ENCODE data around the gene LRP11. TPM values are rescaled to one million over a fixed set of nuclear protein-coding genes. Genes with fewer than 3 reads are reported as not detected.

Gene LRP11
- total and polyA plus RNA-seq, 2 donors (not counting 1 experiment from before 2014, with no cell fraction given), result 58.4 to 89.5 TPM

GRCh38 chr6:149820506-149820905 lies 43.7 kb downstream of the LRP11 start:
- Histone ChIP-seq H3K36me3 (ENCODE audit: control insufficient read depth, insufficient read depth, low read length) (no peaks in the 10 kb centered on the region), H3K9ac (ENCODE audit: insufficient read depth, low read length) (no peak overlapping the region), H3K4me3 (replicated peaks in 1 of 4; ENCODE audit: control extremely low read depth in 1 of 4, insufficient read depth in 1 of 4, low read depth in 3 of 4, low read length in 4 of 4) (no peak overlapping the region), H3K4me2 (ENCODE audit: extremely low read depth, insufficient read depth, low read length) (no peak overlapping the region), H4K20me1 (ENCODE audit: control insufficient read depth, extremely low read depth, insufficient read depth, low read length) (no peaks in the 10 kb centered on the region), H3K79me2 (ENCODE audit: control insufficient read depth, insufficient read depth, low read length) (no peaks in the 10 kb centered on the region), H3K27me3 (ENCODE audit: control insufficient read depth, insufficient read depth, low read length) (no peaks in the 10 kb centered on the region), H3K27ac (ENCODE audit: insufficient read depth, low read length) (no peak overlapping the region), H3K9me3 (ENCODE audit: control insufficient read depth, insufficient read depth, low read depth, low read length) (no peaks in the 10 kb centered on the region), H2AFZ (ENCODE audit: low read length) (no peak overlapping the region), H3K4me1 (ENCODE audit: control insufficient read depth, extremely low read depth, insufficient read depth, low read length) (no peaks in the 10 kb centered on the region)
- TF ChIP-seq CTCF (conservative IDR thresholded peaks at IDR 0.05 in 1 of 2, IDR thresholded peaks at IDR 0.05 in 1 of 2; ENCODE audit: low read depth in 1 of 2, low read length in 2 of 2), result no peak
- no peak for DNase-seq (ENCODE audit: low read depth in 2 of 2)

GRCh38 chr6:149815788-149816187 lies 48.4 kb downstream of the LRP11 start:
- no peaks in the 10 kb centered on the region for H3K27me3 ChIP-seq (ENCODE audit: control insufficient read depth, insufficient read depth, low read length)
- no peaks in the 10 kb centered on the region for H3K79me2 ChIP-seq (ENCODE audit: control insufficient read depth, insufficient read depth, low read length)
- H3K27ac ChIP-seq (ENCODE audit: insufficient read depth, low read length), result no peak overlapping the region
- no peaks in the 10 kb centered on the region for H3K36me3 ChIP-seq (ENCODE audit: control insufficient read depth, insufficient read depth, low read length)
- no peak overlapping the region for H3K4me3 ChIP-seq (replicated peaks in 1 of 4; ENCODE audit: control extremely low read depth in 1 of 4, insufficient read depth in 1 of 4, low read depth in 3 of 4, low read length in 4 of 4)
- no peak for DNase-seq (ENCODE audit: low read depth in 2 of 2)
- H3K9ac ChIP-seq (ENCODE audit: insufficient read depth, low read length), result no peak overlapping the region
- H3K4me2 ChIP-seq (ENCODE audit: extremely low read depth, insufficient read depth, low read length), result no peak overlapping the region
- no peaks in the 10 kb centered on the region for H3K9me3 ChIP-seq (ENCODE audit: control insufficient read depth, insufficient read depth, low read depth, low read length)
- no peaks in the 10 kb centered on the region for H4K20me1 ChIP-seq (ENCODE audit: control insufficient read depth, extremely low read depth, insufficient read depth, low read length)
- no peaks in the 10 kb centered on the region for H3K4me1 ChIP-seq (ENCODE audit: control insufficient read depth, extremely low read depth, insufficient read depth, low read length)
- no peak for TF ChIP-seq CTCF (conservative IDR thresholded peaks at IDR 0.05 in 1 of 2, IDR thresholded peaks at IDR 0.05 in 1 of 2; ENCODE audit: low read depth in 1 of 2, low read length in 2 of 2)
- no peak for TF ChIP-seq EZH2 (IDR thresholded peaks at IDR 0.05; ENCODE audit: low read length, missing control alignments)
- H2AFZ ChIP-seq (ENCODE audit: low read length), result no peak overlapping the region

- H3K27me3 ChIP-seq (ENCODE audit: control insufficient read depth, insufficient read depth, low read length), result no peaks in the 10 kb centered on the region
- no peak overlapping the region for H2AFZ ChIP-seq (ENCODE audit: low read length)
- no peak overlapping the region for H3K4me3 ChIP-seq (replicated peaks in 1 of 4; ENCODE audit: control extremely low read depth in 1 of 4, insufficient read depth in 1 of 4, low read depth in 3 of 4, low read length in 4 of 4)
- no peak for DNase-seq (ENCODE audit: low read depth in 2 of 2)
- no peaks in the 10 kb centered on the region for H3K4me1 ChIP-seq (ENCODE audit: control insufficient read depth, extremely low read depth, insufficient read depth, low read length)
- H3K27ac ChIP-seq (ENCODE audit: insufficient read depth, low read length), result no peak overlapping the region
- H3K9ac ChIP-seq (ENCODE audit: insufficient read depth, low read length), result no peak overlapping the region
- H3K36me3 ChIP-seq (ENCODE audit: control insufficient read depth, insufficient read depth, low read length), result no peaks in the 10 kb centered on the region
- no peaks in the 10 kb centered on the region for H3K9me3 ChIP-seq (ENCODE audit: control insufficient read depth, insufficient read depth, low read depth, low read length)
- H3K79me2 ChIP-seq (ENCODE audit: control insufficient read depth, insufficient read depth, low read length), result no peaks in the 10 kb centered on the region
- no peak overlapping the region for H3K4me2 ChIP-seq (ENCODE audit: extremely low read depth, insufficient read depth, low read length)
- no peaks in the 10 kb centered on the region for H4K20me1 ChIP-seq (ENCODE audit: control insufficient read depth, extremely low read depth, insufficient read depth, low read length)
- no peak for TF ChIP-seq EZH2 (IDR thresholded peaks at IDR 0.05; ENCODE audit: low read length, missing control alignments)
These were observed 50.8 kb downstream of the LRP11 start for GRCh38 chr6:149813351-149813750.

Measured in fibroblast of lung (primary cell).